Transverse colon (tissue), 4 donors: ENCODE data around the gene RPA1. TPM values are rescaled to one million over a fixed set of nuclear protein-coding genes. Genes with fewer than 3 reads are reported as not detected.

Experiments
- DNase-seq: peaks from one replicate; pipeline ENCODE4 v3.0.0-alpha.2; 2019
- H3K27ac ChIP-seq, 4 donors: fragments of 200-600 bp; sonication (generic); 2 replicates each; pipeline ENCODE4 v1.5.1; 2016 to 2018; ENCODE audit warnings: inconsistent platforms in 4 of 4
- H3K27me3 ChIP-seq: fragments of 200-600 bp; sonication (generic); 2 replicates; pipeline ENCODE4 v1.5.1; 2017; ENCODE audit warnings: inconsistent platforms
- H3K36me3 ChIP-seq, 4 donors: fragments of 200-600 bp; sonication (generic); 2 replicates each; pipeline ENCODE4 v1.5.1; 2017 to 2019; ENCODE audit warnings: inconsistent platforms in 4 of 4
- H3K4me1 ChIP-seq, 4 donors: fragments of 200-600 bp; sonication (generic); 2 replicates each; pipeline ENCODE4 v1.5.1; 2017 to 2020; ENCODE audit warnings: inconsistent platforms in 4 of 4
- H3K4me3 ChIP-seq, 4 donors: fragments of 200-600 bp; sonication (generic); 1 replicate in 1 of 4; 2 replicates in 3 of 4; pipeline versions ENCODE4 v1.5.1 to v1.6.1; 2017 to 2019; ENCODE audit warnings: inconsistent platforms in 4 of 4
- H3K9me3 ChIP-seq, 2 donors: fragments of 200-600 bp; sonication (generic); 2 replicates each; pipeline ENCODE4 v1.5.1; 2017 to 2019; ENCODE audit warnings: inconsistent platforms in 2 of 2
- CTCF ChIP-seq, 5 experiments: fragments of 200-600 bp in 3 of 5; fragments of 450-650 bp in 2 of 5; sonication (generic) in 3 of 5; IDR thresholded peaks; 1 replicate in 2 of 5; 2 replicates in 3 of 5; pipeline ENCODE4 v1.5.1; 2016 to 2017; ENCODE audit warnings: antibody characterized with exemption in 5 of 5, inconsistent platforms in 3 of 5, mild to moderate bottlenecking in 2 of 5, moderate library complexity in 1 of 5
- EP300 ChIP-seq: sonication (generic); formaldehyde crosslinking; IDR thresholded peaks from one replicate; pipeline ENCODE4 v1.6.1; 2017; ENCODE audit warnings: antibody characterized with exemption, low read depth
- POLR2A ChIP-seq: fragments of 450-650 bp; IDR thresholded peaks from one replicate; pipeline ENCODE4 v1.6.1; 2016; ENCODE audit warnings: antibody characterized with exemption, mild to moderate bottlenecking, moderate library complexity
- POLR2AphosphoS5 ChIP-seq, 3 donors: sonication (generic); formaldehyde crosslinking; IDR thresholded peaks; one replicate each; pipeline ENCODE4 v1.6.1; 2016; ENCODE audit warnings: antibody characterized with exemption in 3 of 3
- whole genome bisulfite sequencing, 2 donors: methylation state at CpG; one replicate each; pipeline ENCODE4 v1.1.5; 2018; ENCODE audit warnings: low coverage in 1 of 2; 5-methylcytosine and 5-hydroxymethylcytosine counted together
- in situ Hi-C, 4 donors: fragments of 200-750 bp; cut with MboI; loops; one replicate each; pipeline versions ENCODE4 v1.15.0 to v1.15.1; 2017; ENCODE audit warnings: low sequenced_read_pairs in 3 of 4, low pct_ligation_motif_present in 1 of 4, low pct_unique_long_range_greater_than_20kb in 1 of 4
- intact Hi-C: fragments of 100-400 bp; cut with DNase I; formaldehyde crosslinking; loops from one replicate; pipeline ENCODE4 v1.15.1; 2023; ENCODE audit warnings: low total_unique reads
- total RNA-seq, 4 donors: library from RNA; depleted of rRNA; stranded (reverse); fragments of >200 nt; gene quantifications; one replicate each; pipeline ENCODE4 v1.1.0, GENCODE V29; 2016

The RPA1 gene
- total RNA-seq, 4 donors from 2014 or later: 6.4 to 160 (median 23.9) TPM

DNA sequence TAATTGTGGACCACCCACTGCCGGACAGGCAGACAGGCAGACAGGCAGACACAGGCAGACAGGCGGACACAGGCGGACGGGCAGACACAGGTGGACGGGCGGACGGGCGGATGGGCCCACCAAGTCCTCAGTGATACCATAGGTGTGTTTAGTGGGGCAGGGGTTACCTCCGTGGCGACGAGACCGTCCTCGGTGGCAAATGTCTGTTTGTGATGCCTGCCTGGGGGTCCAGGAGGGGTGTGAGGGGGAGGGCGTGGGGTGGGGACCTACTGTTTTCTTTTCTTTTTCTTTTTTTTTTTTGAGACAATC lies 118.7 kb downstream of the RPA1 start:
- Histone ChIP-seq H3K27me3 (no peaks in the 10 kb centered on the region), H3K9me3 (no peaks in the 10 kb centered on the region), H3K27ac (no peak overlapping the region), H3K36me3 (no peaks in the 10 kb centered on the region), H3K4me1 (no peaks in the 10 kb centered on the region), H3K4me3 (no peak overlapping the region)
- in situ Hi-C loops (no loop called here), intact Hi-C loops (no loop called here)
- 92% methylated on average over 14 of the region's 14 CpGs; no CpG with 5 or more reads in 1 of the 2 donors for WGBS, 2 donors
- no peak for DNase-seq
- TF ChIP-seq CTCF (IDR thresholded peaks at IDR 0.05) (no peak), POLR2AphosphoS5 (IDR thresholded peaks at IDR 0.05) (no peak), EP300 (no peak), POLR2A (no peak)

Other genes with a start within 250 kb of the RPA1 start
- gene SLC43A2, start 201.2 kb upstream of the RPA1 start, total RNA-seq: 10 to 100 TPM in 2 of 4 donors, 1 to 10 TPM in 2; 3.7 to 98.9 (median 12.3) TPM
- 10 to 100 TPM; 11.2 to 63.2 (median 16.3) TPM for gene SCARF1, start 184.3 kb upstream of the RPA1 start, total RNA-seq
- gene RILP, start 180.1 kb upstream of the RPA1 start, total RNA-seq: 100 to 1,000 TPM in 2 of 4 donors, 10 to 100 TPM in 2; 59.3 to 185 (median 108) TPM
- gene PRPF8, start 145.1 kb upstream of the RPA1 start, total RNA-seq: 100 to 1,000 TPM; 155 to 410 (median 169) TPM
- 10 to 100 TPM; 21.6 to 48.6 (median 31.5) TPM for gene TLCD2, start 119.6 kb upstream of the RPA1 start, total RNA-seq
- 10 to 100 TPM; 26.1 to 73.7 (median 35.7) TPM for gene WDR81, start 105.3 kb upstream of the RPA1 start, total RNA-seq
- 10 to 100 TPM in 1 of 4 donors, 1 to 10 TPM in 2, not detected in 1; 3.2 to 10.5 (median 3.4) TPM for gene SERPINF2, start 87.1 kb upstream of the RPA1 start, total RNA-seq
- gene SERPINF1, start 67.9 kb upstream of the RPA1 start, total RNA-seq: 100 to 1,000 TPM in 3 of 4 donors, 10 to 100 TPM in 1; 88.3 to 340 (median 114) TPM
- 10 to 100 TPM in 2 of 4 donors, 1 to 10 TPM in 2; 4.1 to 14.8 (median 9.0) TPM for gene SMYD4, start 103 bp upstream of the RPA1 start, total RNA-seq
- gene RTN4RL1, start 195.3 kb downstream of the RPA1 start, total RNA-seq: under 1 TPM in 3 of 4 donors, not detected in 1; 0.27 to 0.60 (median 0.48) TPM
- 10 to 100 TPM; 32.4 to 88.8 (median 58.9) TPM for gene DPH1, start 200.1 kb downstream of the RPA1 start, total RNA-seq
- 10 to 100 TPM in 3 of 4 donors, 1 to 10 TPM in 1; 5.4 to 73.3 (median 36.9) TPM for gene OVCA2, start 212.0 kb downstream of the RPA1 start, total RNA-seq
- 10 to 100 TPM in 2 of 4 donors, 1 to 10 TPM in 2; 9.1 to 32.5 (median 14.7) TPM for gene HIC1, start 225.1 kb downstream of the RPA1 start, total RNA-seq